GM21381 (cell line): ENCODE data around the gene SMIM41.

Experiments
- ATAC-seq: cut with Tn5 transposase; IDR thresholded peaks from one replicate; pipeline ENCODE4 v1.9.1; 2021; ENCODE audit warnings: mild to moderate bottlenecking, moderate library complexity; ENCODE audit not compliant: unreplicated experiment

The SMIM41 gene

GRCh38 chr12:52145228-52146088 lies 66.0 kb downstream of the SMIM41 start:
- ATAC-seq, result no peak

- ATAC-seq, result no peak
Measured at GRCh38 chr12:52146089-52146821, 66.8 kb downstream of the SMIM41 start.

GRCh38 chr12:52146822-52147366 lies 67.4 kb downstream of the SMIM41 start:
- no peak for ATAC-seq

GRCh38 chr12:52147367-52147963 lies 68.0 kb downstream of the SMIM41 start:
- no peak for ATAC-seq

GRCh38 chr12:52147964-52148463 lies 68.5 kb downstream of the SMIM41 start:
- ATAC-seq, result no peak

GRCh38 chr12:52148464-52149181 lies 69.1 kb downstream of the SMIM41 start:
- ATAC-seq, result no peak

- no peak for ATAC-seq
Measured at GRCh38 chr12:52149182-52149641, 69.7 kb downstream of the SMIM41 start.

GRCh38 chr12:52149651-52150241 lies 70.2 kb downstream of the SMIM41 start:
- ATAC-seq, result no peak

- ATAC-seq, result no peak
Measured at GRCh38 chr12:52151153-52151836, 71.8 kb downstream of the SMIM41 start.

- ATAC-seq, result no peak
Measured at GRCh38 chr12:52151837-52152783, 72.6 kb downstream of the SMIM41 start.

- no peak for ATAC-seq
Measured at GRCh38 chr12:52152905-52153317, 73.4 kb downstream of the SMIM41 start.

GRCh38 chr12:52155048-52155868 lies 75.8 kb downstream of the SMIM41 start:
- ATAC-seq, result no peak

- no peak for ATAC-seq
Measured at GRCh38 chr12:52156311-52156710, 76.8 kb downstream of the SMIM41 start.

GRCh38 chr12:52156757-52157565 lies 77.5 kb downstream of the SMIM41 start:
- no peak for ATAC-seq

GRCh38 chr12:52157566-52158150 lies 78.2 kb downstream of the SMIM41 start:
- ATAC-seq, result no peak
